NB4 (cell line): Measurements from ENCODE around the gene UPK1B.

Experiments
- MYC ChIP-seq: IDR thresholded peaks from 2 replicates; pipeline ENCODE4 v1.6.1; 2011; ENCODE audit warnings: low read depth, low read length
- POLR2A ChIP-seq: IDR thresholded peaks from 2 replicates; pipeline ENCODE4 v1.6.1; 2011; ENCODE audit warnings: mild to moderate bottlenecking; ENCODE audit not compliant: insufficient read length; ENCODE audit errors: extremely low read depth
- TF ChIP-seq, protein P1 (sequence below): IDR thresholded peaks from one replicate; pipeline ENCODE4 v1.5.1; 2012; ENCODE audit warnings: low read depth, low read length

- TF ChIP-seq, protein P1, sequence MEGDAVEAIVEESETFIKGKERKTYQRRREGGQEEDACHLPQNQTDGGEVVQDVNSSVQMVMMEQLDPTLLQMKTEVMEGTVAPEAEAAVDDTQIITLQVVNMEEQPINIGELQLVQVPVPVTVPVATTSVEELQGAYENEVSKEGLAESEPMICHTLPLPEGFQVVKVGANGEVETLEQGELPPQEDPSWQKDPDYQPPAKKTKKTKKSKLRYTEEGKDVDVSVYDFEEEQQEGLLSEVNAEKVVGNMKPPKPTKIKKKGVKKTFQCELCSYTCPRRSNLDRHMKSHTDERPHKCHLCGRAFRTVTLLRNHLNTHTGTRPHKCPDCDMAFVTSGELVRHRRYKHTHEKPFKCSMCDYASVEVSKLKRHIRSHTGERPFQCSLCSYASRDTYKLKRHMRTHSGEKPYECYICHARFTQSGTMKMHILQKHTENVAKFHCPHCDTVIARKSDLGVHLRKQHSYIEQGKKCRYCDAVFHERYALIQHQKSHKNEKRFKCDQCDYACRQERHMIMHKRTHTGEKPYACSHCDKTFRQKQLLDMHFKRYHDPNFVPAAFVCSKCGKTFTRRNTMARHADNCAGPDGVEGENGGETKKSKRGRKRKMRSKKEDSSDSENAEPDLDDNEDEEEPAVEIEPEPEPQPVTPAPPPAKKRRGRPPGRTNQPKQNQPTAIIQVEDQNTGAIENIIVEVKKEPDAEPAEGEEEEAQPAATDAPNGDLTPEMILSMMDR, result no peak
- TF ChIP-seq POLR2A (no peak), MYC (no peak)
Observed at GRCh38 chr3:119160361-119160760, 13.0 kb upstream of the UPK1B start.
